Limb (tissue), 2 donors: ENCODE results near the gene MIS18BP1.
"Not testable (repeated sequence)": the region's sequence is repeated elsewhere in the genome, so short reads cannot be mapped to it uniquely, and the experiment has no call there.

ENCODE experiments used
- DNase-seq, 2 donors: peaks; one replicate each; pipeline ENCODE4 v3.0.0-alpha.2; 2016; ENCODE audit errors: extremely low spot score in 2 of 2

The MIS18BP1 gene

GRCh38 chr14:45246151-45246550 lies 6.9 kb downstream of the MIS18BP1 start:
- no peak for DNase-seq

- no peak for DNase-seq
Observed at GRCh38 chr14:45242706-45243105, 10.3 kb downstream of the MIS18BP1 start.

DNA sequence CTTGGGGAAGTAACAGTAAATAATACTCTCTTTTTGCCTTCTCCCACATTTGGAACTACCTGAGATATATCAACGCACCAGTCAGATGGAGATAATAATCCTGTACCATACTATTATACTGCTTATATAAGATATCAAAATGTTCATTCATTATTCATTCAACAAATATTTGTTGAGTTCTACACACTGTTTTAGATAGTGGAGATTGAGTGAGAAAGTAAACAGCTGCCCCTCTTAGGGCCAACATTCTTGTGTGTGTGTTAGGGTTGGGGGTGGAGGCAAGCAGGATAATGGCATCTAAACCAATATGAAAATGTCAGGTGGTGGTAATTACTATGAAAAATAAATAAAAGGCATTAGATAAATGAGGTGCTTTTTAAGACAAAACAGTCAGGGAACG lies 14.0 kb downstream of the MIS18BP1 start:
- no peak for DNase-seq

DNA sequence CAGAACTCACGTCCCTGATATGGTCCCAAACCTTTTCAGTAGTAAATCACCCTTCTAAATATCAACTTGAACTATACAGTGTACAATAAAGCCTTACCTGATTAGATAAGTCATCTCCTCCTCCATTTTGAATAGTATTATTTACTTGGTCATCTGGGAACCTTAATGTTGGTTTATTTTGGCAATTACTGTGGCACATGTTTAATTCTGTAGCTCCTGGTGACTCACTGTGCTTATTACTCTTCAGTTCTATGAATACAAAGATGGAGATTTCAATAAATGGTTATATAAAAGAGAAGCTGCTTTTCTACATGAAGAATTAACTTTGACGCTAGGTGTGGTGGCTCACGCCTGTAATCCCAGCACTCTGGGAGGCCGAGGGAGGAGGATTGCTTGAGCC lies 25.4 kb downstream of the MIS18BP1 start:
- no peak for DNase-seq

GRCh38 chr14:45222485-45223262 lies 30.3 kb downstream of the MIS18BP1 start:
- no peak for DNase-seq

DNA sequence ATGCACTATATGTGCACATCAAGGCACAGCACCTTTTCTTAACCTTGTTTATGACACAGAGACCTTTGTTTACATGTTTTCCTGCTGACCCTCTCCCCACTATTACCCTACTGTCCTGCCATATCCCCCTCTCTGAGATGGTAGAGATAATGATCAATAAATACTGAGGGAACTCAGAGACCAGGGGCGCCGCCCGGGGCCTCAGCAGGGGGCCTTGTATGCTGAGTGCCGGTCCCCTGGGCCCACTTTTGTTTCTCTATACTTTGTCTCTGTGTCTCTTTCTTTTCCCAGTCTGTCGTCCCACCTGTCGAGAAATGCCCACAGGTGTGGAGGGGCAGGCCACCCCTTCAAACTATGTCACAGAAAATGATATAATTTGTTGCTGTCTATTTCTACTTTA lies 38.7 kb downstream of the MIS18BP1 start:
- not testable (repeated sequence) for DNase-seq

DNA sequence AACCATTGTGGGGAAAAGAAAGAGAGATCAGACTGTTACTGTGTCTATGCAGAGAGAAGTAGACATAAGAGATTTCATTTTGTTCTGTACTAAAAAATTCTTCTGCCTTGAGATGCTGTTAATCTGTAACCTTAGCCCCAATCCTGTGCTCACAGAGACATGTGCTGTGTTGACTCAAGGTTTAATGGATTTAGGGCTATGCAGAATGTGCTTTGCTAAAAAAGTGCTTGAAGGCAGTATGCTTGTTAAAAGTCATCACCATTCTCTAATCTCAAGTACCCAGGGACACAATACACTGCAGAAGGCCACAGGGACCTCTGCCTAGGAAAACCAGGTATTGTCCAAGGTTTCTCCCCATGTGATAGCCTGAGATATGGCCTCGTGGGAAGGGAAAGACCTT lies 39.3 kb downstream of the MIS18BP1 start:
- DNase-seq, result not testable (repeated sequence)

GRCh38 chr14:45212231-45212630 lies 40.8 kb downstream of the MIS18BP1 start:
- no peak for DNase-seq

DNA sequence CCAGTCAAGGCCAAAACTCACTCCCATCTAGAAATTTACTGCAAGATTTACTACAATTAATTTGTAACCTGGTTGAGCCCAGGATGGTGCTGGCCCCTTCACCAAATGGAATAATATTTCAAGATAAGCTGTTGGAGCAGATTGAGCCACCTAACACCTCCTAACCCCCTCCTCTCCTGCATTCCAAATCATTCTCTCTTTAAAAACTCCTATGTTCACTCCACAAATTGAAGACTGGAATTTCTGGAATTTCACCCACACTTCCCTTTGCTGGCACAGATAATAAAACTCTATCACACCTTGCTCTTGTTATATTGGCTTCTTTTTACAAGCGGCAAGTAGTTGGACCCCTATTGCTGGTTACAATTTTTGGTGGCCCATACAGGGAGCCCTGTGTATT lies 41.7 kb downstream of the MIS18BP1 start:
- no peak for DNase-seq

DNA sequence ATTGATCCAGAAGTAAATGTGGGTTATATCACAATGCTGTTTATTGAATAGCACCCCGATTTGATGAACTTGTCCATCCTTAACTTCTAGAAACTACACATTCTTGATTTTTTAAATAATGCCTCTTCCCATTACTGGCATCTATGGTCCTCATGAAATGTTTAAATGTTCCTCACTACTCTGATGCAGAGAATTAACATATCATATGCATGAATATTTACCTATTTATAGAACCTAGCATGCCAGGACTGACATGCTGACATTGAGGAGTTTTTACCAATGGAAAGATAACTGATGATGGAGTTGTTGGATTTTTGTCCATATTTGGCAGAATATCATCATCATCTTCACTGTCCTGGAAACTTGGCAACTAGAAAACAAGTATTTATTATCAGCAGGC lies 42.8 kb downstream of the MIS18BP1 start:
- DNase-seq, result no peak

DNA sequence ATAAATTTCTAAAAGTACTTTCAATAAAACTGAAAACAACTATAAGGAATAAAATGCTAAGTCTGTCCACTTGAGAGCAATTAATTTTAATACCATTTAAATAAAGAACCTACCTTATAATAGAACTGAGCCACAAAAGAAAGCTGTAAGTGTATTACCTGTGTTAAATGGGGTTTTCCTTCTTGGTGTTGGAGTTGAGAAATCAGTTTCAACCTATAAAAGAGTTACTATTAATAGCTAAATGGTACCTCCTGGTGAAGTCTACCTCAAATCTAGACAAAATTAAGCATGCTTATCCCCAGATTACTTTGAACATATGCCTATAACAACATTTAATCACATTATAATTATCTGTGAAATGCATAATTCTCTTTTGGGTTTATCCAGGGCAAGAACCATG lies 48.8 kb downstream of the MIS18BP1 start:
- no peak for DNase-seq

GRCh38 chr14:45201905-45202304 lies 51.1 kb downstream of the MIS18BP1 start:
- DNase-seq, result no peak

- no peak for DNase-seq
Observed at GRCh38 chr14:45199230-45199629, 53.8 kb downstream of the MIS18BP1 start.

- no peak for DNase-seq
Observed at GRCh38 chr14:45198551-45198950, 54.5 kb downstream of the MIS18BP1 start.

DNA sequence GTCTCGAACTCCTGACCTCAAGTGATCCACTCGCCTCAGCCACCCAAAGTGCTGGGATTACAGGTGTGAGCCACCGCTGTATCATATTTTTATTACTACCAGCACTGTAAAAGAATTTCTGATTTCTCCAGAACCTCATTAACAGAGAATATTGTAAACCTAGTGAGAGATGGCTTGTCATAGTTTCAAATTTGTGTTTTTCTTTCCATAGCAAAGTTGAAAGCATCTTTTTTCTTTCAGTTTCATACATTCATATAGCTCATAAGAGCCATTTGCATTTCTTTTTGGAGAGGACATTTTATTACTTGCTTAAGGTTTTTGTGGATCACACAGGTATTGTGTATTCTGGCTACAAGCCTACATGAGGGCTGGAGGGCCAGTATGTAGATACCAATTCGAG lies 58.0 kb downstream of the MIS18BP1 start:
- DNase-seq, result no peak

DNA sequence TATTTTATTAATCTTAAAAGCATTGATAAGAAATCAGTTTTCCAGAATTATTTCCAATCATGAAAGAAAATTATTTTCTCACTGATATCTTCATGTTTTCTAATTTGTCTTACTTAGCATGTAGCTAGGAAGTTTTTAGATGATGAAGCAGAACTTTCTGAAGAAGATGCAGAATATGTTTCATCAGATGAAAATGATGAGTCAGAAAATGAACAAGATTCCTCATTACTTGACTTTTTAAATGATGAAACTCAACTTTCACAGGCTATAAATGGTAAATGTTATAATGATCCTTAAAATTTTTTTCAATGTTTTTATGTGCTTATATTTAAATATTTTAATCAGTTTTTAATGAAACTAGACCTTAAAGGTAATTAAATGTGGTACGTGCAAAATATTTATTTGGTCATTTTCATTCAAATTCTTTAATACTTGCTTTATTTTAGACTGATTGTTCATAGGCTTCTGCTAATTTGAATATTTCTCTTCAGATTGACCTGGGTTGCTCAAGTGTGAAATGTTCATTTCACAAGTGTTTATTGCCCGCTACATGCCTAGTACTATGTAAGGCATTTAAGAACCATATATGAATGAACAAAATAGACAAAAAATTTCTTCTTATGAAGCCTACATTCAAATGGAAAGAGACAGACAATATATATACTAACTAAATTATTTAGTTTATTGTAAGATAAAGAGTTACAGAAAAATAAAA lies 67.7 kb downstream of the MIS18BP1 start:
- no peak for DNase-seq

DNA sequence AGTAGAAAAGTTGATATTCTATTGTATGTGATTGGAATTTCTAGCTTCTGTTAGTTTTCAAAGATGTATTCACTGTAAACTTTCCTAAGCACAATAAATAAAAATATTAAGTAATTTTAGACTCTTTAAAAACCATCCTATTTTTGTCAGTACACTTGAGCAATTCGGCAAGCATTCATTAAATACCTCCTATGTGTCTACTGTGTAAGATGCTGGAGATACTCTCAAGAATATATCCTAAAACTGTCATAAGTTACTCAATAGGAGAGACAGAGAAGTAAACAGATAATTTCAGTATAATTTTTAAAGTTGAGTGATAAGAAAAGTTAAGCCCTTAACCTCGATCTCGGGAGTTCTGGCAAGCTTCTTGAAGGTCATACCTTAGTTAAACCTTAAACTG lies 71.2 kb downstream of the MIS18BP1 start:
- no peak for DNase-seq

GRCh38 chr14:45181329-45181728 lies 71.7 kb downstream of the MIS18BP1 start:
- DNase-seq, result no peak

- DNase-seq, result no peak
Observed at GRCh38 chr14:45177076-45177475, 75.9 kb downstream of the MIS18BP1 start.

DNA sequence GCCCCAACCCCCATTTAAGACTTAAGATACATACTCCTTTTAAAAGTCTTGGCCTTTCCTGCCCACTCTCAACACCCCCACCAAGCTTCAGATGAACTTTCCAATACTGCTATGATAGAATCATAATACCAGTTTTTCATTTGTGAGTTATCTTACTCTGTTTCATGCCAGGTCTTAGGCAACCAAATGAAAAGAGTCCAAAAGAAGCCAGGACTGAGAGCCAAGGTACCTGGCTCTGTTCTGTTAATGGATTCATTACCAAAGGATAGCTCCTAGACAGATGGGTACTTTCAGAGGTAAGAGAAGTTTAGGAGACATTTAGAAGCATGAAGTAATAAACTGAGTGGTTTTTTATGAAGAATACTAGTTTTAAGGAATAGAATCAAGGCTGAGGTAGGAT lies 83.1 kb downstream of the MIS18BP1 start:
- DNase-seq, result no peak

DNA sequence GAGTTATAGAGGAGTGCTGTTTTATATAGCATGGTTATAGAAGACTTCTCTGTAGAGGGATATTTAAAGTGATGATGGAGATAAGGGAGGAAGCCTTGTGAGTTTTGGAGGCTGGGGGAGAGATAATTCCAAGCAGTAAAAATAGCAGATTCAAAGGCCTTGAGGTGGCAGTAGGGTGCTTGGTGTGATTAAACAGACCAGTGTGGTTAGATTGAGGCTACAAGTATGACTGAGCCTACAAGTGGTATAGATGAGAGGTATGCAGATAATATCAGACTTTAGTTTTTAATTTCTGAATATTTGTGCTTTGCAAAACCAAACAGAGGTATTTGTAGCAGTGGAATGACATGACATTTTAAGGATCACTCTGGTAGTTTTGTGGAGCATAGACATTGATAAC lies 96.9 kb downstream of the MIS18BP1 start:
- no peak for DNase-seq
